HCT116 (cell line): ENCODE data around the gene NUCB1. TPM values are rescaled to one million over a fixed set of nuclear protein-coding genes. Genes with fewer than 3 reads are reported as not detected.

ENCODE experiments used
- ATAC-seq: fragments of 200-7000 bp; cut with Tn5 transposase; 2 replicates; pipeline ENCODE4 v1.9.1; 2020; ENCODE audit warnings: mild to moderate bottlenecking, moderate library complexity
- BruUV-seq: library from RNA; stranded (reverse); fragments of 400-500 nt; replicated peaks from 2 replicates; lab custom pipeline; 2021; lab: Mats Ljungman, UMichigan
- CTCF ChIA-PET: fragments of 300-600 bp; sonication (Branson Sonifier 250); formaldehyde crosslinking; loops from one replicate; lab custom pipeline; 2021; ENCODE audit warnings: antibody characterized with exemption; lab: Charles Lee
- POLR2A ChIA-PET: fragments of 300-600, 350-600 bp; sonication (Branson Sonifier 250); formaldehyde crosslinking; loops from one replicate; lab custom pipeline; 2021; ENCODE audit warnings: antibody characterized with exemption; lab: Charles Lee
- RAD21 ChIA-PET, 2 experiments: fragments of 300-600 bp; sonication (Branson Sonifier 250); formaldehyde crosslinking; loops; one replicate each; lab custom pipeline; 2023; ENCODE audit warnings: low total read pairs in 2 of 2; ENCODE audit not compliant: uncharacterized antibody in 2 of 2, unreplicated experiment in 2 of 2, low non-redundant PET in 1 of 2; lab: Charles Lee
- DNase-seq: peaks from one replicate; pipeline ENCODE4 v3.0.0-alpha.2; 2010; ENCODE audit warnings: low read depth, low spot score
- H2AFZ ChIP-seq: fragments of 200-600 bp; shearing (Covaris generic), sonication (generic); 2 replicates; pipeline ENCODE4 v1.6.1; 2017; ENCODE audit warnings: low read depth, mixed run types, mixed read lengths, antibody characterized with exemption, low read length; ENCODE audit not compliant: poor library complexity, severe bottlenecking
- H3K27ac ChIP-seq: 2 replicates; pipeline ENCODE4 v1.5.1; 2012; ENCODE audit warnings: low read depth, low read length
- H3K27me3 ChIP-seq: fragments of 200-600 bp; sonication (generic); 2 replicates; pipeline ENCODE4 v1.6.1; 2016; ENCODE audit warnings: mixed run types, low read length, mixed read lengths; ENCODE audit not compliant: insufficient read depth
- H3K36me3 ChIP-seq, 2 experiments: fragments of 200-500 bp in 1 of 2; fragments of 200-600 bp in 1 of 2; sonication (Bioruptor generic) in 1 of 2; sonication (generic) in 1 of 2; 2 replicates each; pipeline versions ENCODE4 v1.5.1 to v1.6.1; 2014 to 2016; ENCODE audit warnings: low read length in 2 of 2, inconsistent platforms in 1 of 2, mixed read lengths in 1 of 2, mixed run types in 1 of 2; ENCODE audit not compliant: insufficient read depth in 2 of 2, control insufficient read depth in 1 of 2
- H3K4me1 ChIP-seq, 2 experiments: fragments of 200-600 bp in 1 of 2; sonication (generic) in 1 of 2; 2 replicates each; pipeline versions ENCODE4 v1.5.1 to v1.6.1; 2012 to 2017; ENCODE audit warnings: low read length in 2 of 2, inconsistent platforms in 1 of 2, mild to moderate bottlenecking in 1 of 2, mixed read lengths in 1 of 2, mixed run types in 1 of 2, moderate library complexity in 1 of 2; ENCODE audit not compliant: insufficient read depth in 2 of 2, control insufficient read depth in 1 of 2
- H3K4me2 ChIP-seq: fragments of 200-600 bp; sonication (generic); 2 replicates; pipeline ENCODE4 v1.6.1; 2017; ENCODE audit warnings: mixed run types, low read length, mixed read lengths
- H3K4me3 ChIP-seq, 2 experiments: fragments of 200-600 bp in 1 of 2; sonication (generic) in 1 of 2; replicated peaks in 1 of 2; 2 replicates each; pipeline ENCODE4 v1.5.1; 2011 to 2016; ENCODE audit warnings: low read length in 2 of 2, control low read depth in 1 of 2, low read depth in 1 of 2, mild to moderate bottlenecking in 1 of 2, mixed read lengths in 1 of 2, mixed run types in 1 of 2
- H3K79me2 ChIP-seq: fragments of 200-600 bp; sonication (generic); 2 replicates; pipeline ENCODE4 v1.6.1; 2017; ENCODE audit warnings: mild to moderate bottlenecking, mixed run types, low read length, moderate library complexity, mixed read lengths; ENCODE audit not compliant: insufficient read depth
- H3K9ac ChIP-seq: fragments of 200-600 bp; sonication (generic); 2 replicates; pipeline ENCODE4 v1.6.1; 2016; ENCODE audit warnings: low read length, mixed read lengths
- H3K9me2 ChIP-seq: fragments of 200-600 bp; sonication (generic), shearing (Covaris generic); 2 replicates; pipeline ENCODE4 v1.6.1; 2017; ENCODE audit warnings: mixed run types, mild to moderate bottlenecking, moderate library complexity; ENCODE audit not compliant: insufficient read depth
- H3K9me3 ChIP-seq, 2 experiments: fragments of 200-500 bp in 1 of 2; fragments of 200-600 bp in 1 of 2; sonication (Bioruptor generic) in 1 of 2; sonication (generic) in 1 of 2; 2 replicates each; pipeline ENCODE4 v1.6.1; 2014 to 2017; ENCODE audit warnings: low read length in 2 of 2, mixed read lengths in 2 of 2, inconsistent platforms in 1 of 2, low read depth in 1 of 2, mild to moderate bottlenecking in 1 of 2, mixed run types in 1 of 2, moderate library complexity in 1 of 2; ENCODE audit not compliant: control insufficient read depth in 1 of 2, insufficient read depth in 1 of 2
- H4K20me1 ChIP-seq: fragments of 200-600 bp; sonication (generic), shearing (Covaris generic); 2 replicates; pipeline ENCODE4 v1.6.1; 2017; ENCODE audit warnings: mixed run types, mild to moderate bottlenecking, moderate library complexity; ENCODE audit not compliant: insufficient read depth
- CEBPB ChIP-seq: IDR thresholded peaks from 2 replicates; pipeline ENCODE4 v1.6.1; 2012; ENCODE audit warnings: low read depth
- ELF1 ChIP-seq: IDR thresholded peaks from 2 replicates; pipeline ENCODE4 v1.6.1; 2012; ENCODE audit warnings: low read depth, borderline replicate concordance
- EZH2 ChIP-seq: fragments of 200-600 bp; sonication (generic); IDR thresholded peaks from 2 replicates; pipeline ENCODE4 v1.6.1; 2017; ENCODE audit warnings: antibody characterized with exemption, mixed run types
- POLR2A ChIP-seq: IDR thresholded peaks from 2 replicates; pipeline ENCODE4 v1.7.0; 2011; ENCODE audit warnings: borderline replicate concordance; ENCODE audit not compliant: insufficient read depth, insufficient read length; ENCODE audit errors: extremely low read depth
- POLR2AphosphoS5 ChIP-seq: IDR thresholded peaks from 2 replicates; pipeline ENCODE4 v1.6.1; 2011; ENCODE audit warnings: mild to moderate bottlenecking, low read depth, low read length, moderate library complexity
- RAD21 ChIP-seq: IDR thresholded peaks from 2 replicates; pipeline ENCODE4 v1.6.1; 2012; ENCODE audit warnings: low read depth, mild to moderate bottlenecking
- SRF ChIP-seq: IDR thresholded peaks from 2 replicates; pipeline ENCODE4 v1.6.1; 2012; ENCODE audit warnings: low read depth
- TCF7L2 ChIP-seq: IDR thresholded peaks from 2 replicates; pipeline ENCODE4 v1.7.0; 2011; ENCODE audit warnings: borderline replicate concordance, inconsistent platforms; ENCODE audit not compliant: insufficient read depth, insufficient read length; ENCODE audit errors: extremely low read depth
- ZNF274 ChIP-seq: fragments of 200-500 bp; sonication (Bioruptor generic); IDR thresholded peaks from 2 replicates; pipeline ENCODE4 v1.6.1; 2014; ENCODE audit warnings: mild to moderate bottlenecking, low read depth, low read length, inconsistent platforms
- intact Hi-C: fragments of 100-400 bp; cut with micrococcal nuclease; formaldehyde crosslinking; loops from 2 replicates; pipeline ENCODE4 v1.10.0; 2022
- total RNA-seq: library from RNA; stranded (reverse); gene quantifications from one replicate; pipeline ENCODE4 v1.2.1, GENCODE V29; 2021; ENCODE audit not compliant: unreplicated experiment
- TF ChIP-seq, protein P1 (sequence below): IDR thresholded peaks from 2 replicates; pipeline ENCODE4 v1.6.1; 2012
- TF ChIP-seq, protein P2 (sequence below): IDR thresholded peaks from 2 replicates; pipeline ENCODE4 v1.6.1; 2012
- TF ChIP-seq, protein P3 (sequence below): IDR thresholded peaks from 2 replicates; pipeline ENCODE4 v1.6.1; 2011; ENCODE audit warnings: mild to moderate bottlenecking, low read length, moderate library complexity; ENCODE audit not compliant: insufficient replicate concordance; ENCODE audit errors: extremely low read depth

Gene NUCB1
- total RNA-seq, 1 experiment from 2014 or later: 88.8 TPM

DNA sequence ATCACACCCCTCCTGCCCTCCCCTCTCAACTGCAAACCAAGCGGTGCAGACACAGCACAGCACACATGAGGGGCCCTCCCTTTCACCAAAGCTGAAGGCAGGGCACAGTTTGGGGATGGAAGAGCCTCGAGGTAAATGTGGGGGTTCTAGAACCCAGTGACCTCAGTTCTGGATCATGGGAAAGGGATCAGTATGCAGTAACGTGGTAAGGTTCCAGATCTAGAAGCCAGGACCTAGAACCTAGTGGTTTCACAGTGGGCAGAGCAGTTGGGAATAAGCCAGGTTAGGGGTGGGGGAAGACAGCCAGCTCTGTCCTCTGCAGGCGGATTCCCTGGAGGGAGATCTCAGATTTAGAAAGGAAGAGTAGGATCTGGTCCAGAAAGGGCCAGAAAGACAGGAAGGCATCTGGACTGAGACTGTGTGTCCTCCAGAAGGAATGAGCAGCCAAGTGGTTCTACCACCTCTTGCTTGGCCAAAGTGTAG lies 68.1 kb downstream of the NUCB1 start:
- Histone ChIP-seq H3K36me3 (peaks cover 8 to 26% of the 10 kb centered on the region in 2 experiments; a peak in 3 of 4 replicates), H3K9me3 (no peaks in the 10 kb centered on the region), H3K27ac (peak overlapping the region; percentile 19; the same call in 1 of the 2 replicates), H3K4me2 (no peak overlapping the region), H3K79me2 (peaks cover 16% of the 10 kb centered on the region), H3K4me3 (no peak overlapping the region), H3K4me1 (peaks cover 16 to 40% of the 10 kb centered on the region in 2 experiments), H2AFZ (no peak overlapping the region), H3K9ac (no peak overlapping the region), H3K27me3 (no peaks in the 10 kb centered on the region), H4K20me1 (peaks cover 9% of the 10 kb centered on the region; the same call in 1 of the 2 replicates), H3K9me2 (no peaks in the 10 kb centered on the region)
- no peak for TF ChIP-seq RAD21
- no peak for TF ChIP-seq POLR2A
- no peak for TF ChIP-seq POLR2AphosphoS5
- TF ChIP-seq, protein P1, sequence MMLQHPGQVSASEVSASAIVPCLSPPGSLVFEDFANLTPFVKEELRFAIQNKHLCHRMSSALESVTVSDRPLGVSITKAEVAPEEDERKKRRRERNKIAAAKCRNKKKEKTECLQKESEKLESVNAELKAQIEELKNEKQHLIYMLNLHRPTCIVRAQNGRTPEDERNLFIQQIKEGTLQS: no peak; the same call in 1 of the 2 replicates
- no peak for TF ChIP-seq ELF1
- no peak for TF ChIP-seq ZNF274
- TF ChIP-seq, protein P2, sequence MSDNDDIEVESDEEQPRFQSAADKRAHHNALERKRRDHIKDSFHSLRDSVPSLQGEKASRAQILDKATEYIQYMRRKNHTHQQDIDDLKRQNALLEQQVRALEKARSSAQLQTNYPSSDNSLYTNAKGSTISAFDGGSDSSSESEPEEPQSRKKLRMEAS: no peak
- DNase-seq: no peak
- intact Hi-C loops: loop anchor here (5.0 kb wide), 1 partner anchor 96 kb away; the partner anchor contains the start of gene PPP1R15A
- ChIA-PET CTCF (no interaction called here), RAD21 (no interaction called here), POLR2A (interaction anchor here (0.6 to 2.4 kb wide), 6 partner anchors 8 to 349 kb away, joined by 3 to 7 read pairs (median 3); partner anchors contain the start of genes GYS1, PPP1R15A, RPL18 and RUVBL2)
- TSS peak; percentile 22 for BruUV-seq
- ATAC-seq: no peak

DNA sequence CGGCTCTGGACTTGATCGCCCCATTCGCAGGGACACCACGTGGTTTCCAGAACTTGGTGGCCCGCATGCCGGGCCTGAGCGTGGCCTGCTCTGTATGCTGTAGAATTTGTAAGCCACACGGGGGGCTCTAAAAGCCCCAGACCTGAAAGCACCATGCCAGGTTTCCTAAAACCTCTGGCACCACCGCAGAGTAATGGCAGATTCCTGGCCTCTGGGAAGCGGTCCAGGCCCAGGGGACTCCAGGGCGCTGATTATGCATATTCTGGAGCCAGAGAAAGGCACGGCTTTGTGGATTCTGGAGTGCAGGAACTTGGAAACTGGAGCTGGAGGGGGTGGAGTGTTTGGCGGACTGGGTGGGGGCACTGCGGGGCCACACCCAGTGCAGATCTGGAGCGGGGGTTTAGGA lies 68.7 kb downstream of the NUCB1 start:
- Histone ChIP-seq H3K9ac (no peak overlapping the region), H3K79me2 (peaks cover 16% of the 10 kb centered on the region), H3K27me3 (no peaks in the 10 kb centered on the region), H2AFZ (no peak overlapping the region), H3K36me3 (peaks cover 10 to 29% of the 10 kb centered on the region in 2 experiments; a peak in 3 of 4 replicates), H3K27ac (peak overlapping the region; percentile 18; the same call in 1 of the 2 replicates), H3K4me2 (no peak overlapping the region), H3K4me1 (peaks cover 10 to 34% of the 10 kb centered on the region in 2 experiments), H3K9me3 (no peaks in the 10 kb centered on the region), H4K20me1 (peaks cover 9% of the 10 kb centered on the region; the same call in 1 of the 2 replicates), H3K4me3 (no peak overlapping the region), H3K9me2 (no peaks in the 10 kb centered on the region)
- no TSS peak for BruUV-seq
- intact Hi-C loops: loop anchor here (5.0 kb wide), 1 partner anchor 97 kb away; the partner anchor contains the start of gene PPP1R15A
- no peak for ATAC-seq
- POLR2A ChIA-PET: interaction anchor here (0.6 kb wide), 1 partner anchor 350 kb away, joined by 3 read pairs; the partner anchor contains the start of gene RPL18
- RAD21 ChIA-PET: no interaction called here
- CTCF ChIA-PET: no interaction called here
- no peak for DNase-seq
- TF ChIP-seq SRF (no peak), TCF7L2 (no peak), EZH2 (no peak), POLR2A (no peak), CEBPB (no peak), POLR2AphosphoS5 (no peak)
- TF ChIP-seq, protein P3, sequence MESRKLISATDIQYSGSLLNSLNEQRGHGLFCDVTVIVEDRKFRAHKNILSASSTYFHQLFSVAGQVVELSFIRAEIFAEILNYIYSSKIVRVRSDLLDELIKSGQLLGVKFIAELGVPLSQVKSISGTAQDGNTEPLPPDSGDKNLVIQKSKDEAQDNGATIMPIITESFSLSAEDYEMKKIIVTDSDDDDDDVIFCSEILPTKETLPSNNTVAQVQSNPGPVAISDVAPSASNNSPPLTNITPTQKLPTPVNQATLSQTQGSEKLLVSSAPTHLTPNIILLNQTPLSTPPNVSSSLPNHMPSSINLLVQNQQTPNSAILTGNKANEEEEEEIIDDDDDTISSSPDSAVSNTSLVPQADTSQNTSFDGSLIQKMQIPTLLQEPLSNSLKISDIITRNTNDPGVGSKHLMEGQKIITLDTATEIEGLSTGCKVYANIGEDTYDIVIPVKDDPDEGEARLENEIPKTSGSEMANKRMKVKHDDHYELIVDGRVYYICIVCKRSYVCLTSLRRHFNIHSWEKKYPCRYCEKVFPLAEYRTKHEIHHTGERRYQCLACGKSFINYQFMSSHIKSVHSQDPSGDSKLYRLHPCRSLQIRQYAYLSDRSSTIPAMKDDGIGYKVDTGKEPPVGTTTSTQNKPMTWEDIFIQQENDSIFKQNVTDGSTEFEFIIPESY: no peak
- TF ChIP-seq, protein P1: no peak
